GM21447 (cell line): ENCODE results near the gene RASA1.
A peak's percentile ranks its signal among the peaks of the same experiment; 100 is the strongest.

Experiments
- ATAC-seq: cut with Tn5 transposase; IDR thresholded peaks from one replicate; pipeline ENCODE4 v1.9.1; 2021; ENCODE audit not compliant: unreplicated experiment

Gene RASA1

GRCh38 chr5:87400305-87400899 lies 132.7 kb downstream of the RASA1 start:
- peak; percentile 71 for ATAC-seq

GRCh38 chr5:87401626-87402025 lies 133.9 kb downstream of the RASA1 start:
- no peak for ATAC-seq

- ATAC-seq = no peak
Observed at GRCh38 chr5:87403409-87403808, 135.7 kb downstream of the RASA1 start.

- ATAC-seq = no peak
Observed at GRCh38 chr5:87403899-87404298, 136.2 kb downstream of the RASA1 start.

- ATAC-seq = no peak
Observed at GRCh38 chr5:87404359-87404758, 136.7 kb downstream of the RASA1 start.

GRCh38 chr5:87405472-87406155 lies 137.9 kb downstream of the RASA1 start:
- ATAC-seq = no peak

GRCh38 chr5:87408204-87408603 lies 140.5 kb downstream of the RASA1 start:
- no peak for ATAC-seq

- ATAC-seq = no peak
Observed at GRCh38 chr5:87410931-87411330, 143.2 kb downstream of the RASA1 start.

GRCh38 chr5:87411586-87411972 lies 143.9 kb downstream of the RASA1 start:
- ATAC-seq = no peak

GRCh38 chr5:87411973-87412629 lies 144.4 kb downstream of the RASA1 start:
- ATAC-seq = peak; percentile 18

- peak; percentile 99 for ATAC-seq
Observed at GRCh38 chr5:87412630-87413342, 145.1 kb downstream of the RASA1 start, which contains the start of gene CCNH. Gene CCNH (minus strand): TSS chr5:87412930. CDS start chr5:87412794, 136 bp downstream.

- no peak for ATAC-seq
Observed at GRCh38 chr5:87413343-87413645, 145.6 kb downstream of the RASA1 start.

- no peak for ATAC-seq
Observed at GRCh38 chr5:87418506-87418905, 150.8 kb downstream of the RASA1 start.

GRCh38 chr5:87421307-87421706 lies 153.6 kb downstream of the RASA1 start:
- no peak for ATAC-seq

- no peak for ATAC-seq
Observed at GRCh38 chr5:87423755-87424154, 156.1 kb downstream of the RASA1 start.

GRCh38 chr5:87430863-87431457 lies 163.3 kb downstream of the RASA1 start:
- no peak for ATAC-seq

GRCh38 chr5:87432460-87432859 lies 164.8 kb downstream of the RASA1 start:
- ATAC-seq = no peak

- no peak for ATAC-seq
Observed at GRCh38 chr5:87433945-87434344, 166.3 kb downstream of the RASA1 start.

- ATAC-seq = no peak
Observed at GRCh38 chr5:87434461-87434860, 166.8 kb downstream of the RASA1 start.

- no peak for ATAC-seq
Observed at GRCh38 chr5:87435144-87435694, 167.5 kb downstream of the RASA1 start.

GRCh38 chr5:87437724-87438123 lies 170.0 kb downstream of the RASA1 start:
- no peak for ATAC-seq
